Activated CD4-positive, alpha-beta T cell treated with anti-CD3 and anti-CD28 coated beads, Interleukin-2, amount 50 U/mL, for 1 hour (primary cell): ENCODE data around the gene ZNF221.
A peak's percentile ranks its signal among the peaks of the same experiment; 100 is the strongest.
"Not testable (repeated sequence)": the region's sequence is repeated elsewhere in the genome, so short reads cannot be mapped to it uniquely, and the experiment has no call there.

Experiments
- DNase-seq: peaks from one replicate; pipeline ENCODE4 v3.0.0-alpha.2; 2020

ZNF221 gene

DNA sequence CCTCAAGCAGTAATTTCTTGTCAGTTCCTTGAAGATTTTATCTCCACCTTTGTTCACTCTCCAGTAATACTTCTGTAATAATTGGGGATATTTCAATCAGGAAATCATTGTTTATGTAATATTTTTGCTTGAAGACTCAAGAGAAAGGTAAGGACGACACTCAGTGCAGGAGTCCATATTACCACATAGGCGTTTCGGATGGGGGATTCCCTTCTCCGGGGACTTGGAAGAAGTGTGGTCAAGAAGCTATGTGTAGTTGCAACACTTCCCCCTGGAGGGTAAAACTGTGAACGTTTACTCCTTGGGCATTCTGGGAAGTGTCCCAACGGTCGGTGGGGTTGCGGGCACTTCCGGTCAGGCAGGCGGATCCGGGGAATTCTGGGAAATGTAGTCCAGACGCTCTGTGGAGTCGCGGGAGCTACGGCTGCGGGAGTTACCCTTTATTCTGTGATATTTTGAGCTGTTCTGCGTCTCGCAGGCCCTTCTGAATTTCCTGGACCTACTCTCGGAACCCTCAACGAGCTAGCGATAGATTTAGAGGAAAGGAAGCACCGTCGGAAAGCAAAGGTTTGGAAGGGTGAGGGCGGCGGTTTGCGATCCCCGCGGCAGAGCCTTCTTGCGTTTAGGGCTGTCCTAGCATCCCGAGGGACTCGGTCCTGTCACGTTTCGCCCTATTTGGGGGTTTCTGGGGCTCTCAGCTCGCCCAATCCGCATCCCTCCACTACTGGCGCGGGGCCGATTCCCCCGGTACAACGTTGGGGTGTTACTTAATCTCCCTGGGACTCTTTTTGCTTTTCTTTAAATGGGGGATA, at the start of gene ZNF221:
Gene ZNF221, plus strand, starts transcription at position 395 of the 812 bp plus-strand sequence. CDS start 11,499 bp downstream, outside the sequence.
- peak; percentile 24 for DNase-seq

- peak; percentile 58 for DNase-seq
Observed at GRCh38 chr19:43901395-43902390, 49.3 kb upstream of the ZNF221 start.

- DNase-seq, result no peak
Observed at GRCh38 chr19:43902399-43902798, 48.6 kb upstream of the ZNF221 start.

GRCh38 chr19:43905897-43906296, 45.1 kb upstream of the ZNF221 start:
- DNase-seq, result no peak

DNA sequence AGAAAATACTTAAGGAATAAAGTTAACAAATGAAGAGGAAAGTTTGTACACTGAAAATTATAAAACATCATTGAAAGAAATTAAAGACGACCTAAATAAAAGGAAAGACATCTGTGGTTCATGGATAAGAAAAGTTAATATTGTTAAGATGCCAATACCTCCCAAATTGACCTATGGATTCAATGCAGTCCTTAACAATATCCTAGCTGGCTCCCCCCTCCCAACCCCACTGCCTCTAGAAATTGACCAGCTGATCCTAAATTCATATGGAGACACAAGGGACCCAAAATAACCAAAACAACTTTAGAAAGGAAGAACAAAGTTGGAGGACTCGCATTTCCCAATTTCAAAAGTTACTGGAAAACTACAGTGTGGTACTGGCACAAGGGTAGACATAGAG, 44.3 kb upstream of the ZNF221 start:
- DNase-seq, result no peak

DNA sequence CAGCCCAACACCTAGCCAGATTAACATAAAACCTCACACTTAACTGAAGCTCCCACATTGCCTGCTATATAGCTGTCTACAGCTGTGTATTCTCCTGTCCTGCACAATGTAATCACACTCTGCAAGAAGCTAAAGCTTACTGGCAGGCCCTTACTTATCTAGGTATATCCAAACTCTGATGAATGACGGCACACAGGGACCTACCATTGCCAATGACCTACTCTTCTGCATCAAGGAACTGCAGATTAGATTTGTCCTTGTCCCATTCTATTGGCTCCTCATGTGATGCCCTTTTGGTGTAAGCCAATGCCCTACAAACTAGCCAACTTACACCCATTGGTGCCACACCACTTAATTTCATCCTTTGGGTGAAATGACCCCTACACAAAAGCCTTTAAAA, 42.4 kb upstream of the ZNF221 start:
- DNase-seq, result no peak

DNA sequence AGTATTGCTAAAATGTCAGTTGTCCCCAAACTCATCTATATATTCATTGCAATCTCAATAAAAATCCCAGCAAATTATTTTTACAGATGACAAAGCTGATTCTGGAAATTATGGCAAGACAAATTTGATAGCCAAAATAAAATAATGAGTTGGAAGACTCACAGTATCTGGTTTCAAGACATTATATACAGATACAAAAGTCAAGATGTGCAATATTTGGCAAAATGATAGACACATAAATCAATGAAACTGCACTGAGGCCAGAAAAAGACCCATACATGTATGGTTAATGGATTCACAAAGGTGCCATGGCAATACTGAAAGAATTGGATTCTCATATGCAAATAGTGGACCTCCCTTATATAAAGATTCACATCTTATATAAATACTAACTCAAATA, 40.1 kb upstream of the ZNF221 start:
- DNase-seq, result no peak

- no peak for DNase-seq
Observed at GRCh38 chr19:43913383-43913782, 37.6 kb upstream of the ZNF221 start.

DNA sequence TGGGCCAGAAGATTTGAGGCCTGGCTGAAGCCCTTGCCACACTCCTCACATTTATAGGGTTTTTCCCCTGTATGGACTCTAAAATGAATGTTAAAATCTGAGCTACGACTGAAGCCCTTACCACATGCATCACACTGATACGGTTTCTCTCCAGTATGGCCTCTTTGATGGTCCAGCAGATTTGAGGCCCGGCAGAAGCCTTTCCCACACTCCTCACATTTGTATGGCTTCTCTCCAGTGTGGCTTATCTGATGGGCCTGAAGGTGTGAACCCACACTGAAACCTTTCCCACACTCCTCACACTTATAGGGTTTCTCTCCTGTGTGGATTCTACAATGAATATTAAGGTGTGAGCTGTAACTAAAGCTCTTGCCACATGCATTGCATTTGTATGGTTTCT, 37.0 kb upstream of the ZNF221 start:
- DNase-seq, result no peak

DNA sequence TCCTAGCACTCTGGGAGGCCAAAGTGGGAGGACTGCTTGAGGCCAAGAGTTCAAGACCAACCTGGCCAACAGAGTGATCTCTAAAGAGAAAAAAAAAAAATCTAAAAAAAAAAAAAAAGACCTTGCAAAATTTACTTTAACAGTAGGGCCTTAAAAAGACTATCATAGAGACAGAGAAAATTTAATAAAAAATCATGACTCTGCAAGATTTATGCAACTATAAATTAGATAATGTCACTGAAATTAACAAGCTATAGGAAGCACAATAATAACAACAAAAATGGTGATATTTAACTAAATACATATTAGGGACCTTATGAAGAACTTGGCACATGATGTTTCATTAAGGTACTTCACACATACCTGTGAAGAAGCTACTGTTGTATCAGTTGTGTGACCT, 27.2 kb upstream of the ZNF221 start:
- no peak for DNase-seq

DNA sequence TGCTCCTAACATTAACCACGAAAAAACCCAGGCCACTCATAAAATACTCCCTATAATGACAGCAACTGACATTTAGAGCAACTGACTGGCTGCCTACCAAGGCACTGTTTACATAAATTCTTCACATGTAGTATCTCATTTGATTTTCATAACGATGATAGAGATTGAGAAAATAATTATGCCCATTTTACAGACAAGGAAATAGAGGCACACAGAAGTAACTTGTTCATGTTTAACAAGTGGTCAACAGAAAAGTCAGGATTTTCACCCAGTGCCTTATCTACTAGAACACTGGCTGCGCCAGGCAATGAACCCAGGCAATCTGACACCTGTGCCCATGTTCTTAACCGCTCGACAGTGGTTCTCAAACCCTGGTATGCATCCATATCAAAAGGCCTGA, 22.2 kb upstream of the ZNF221 start:
- no peak for DNase-seq

- DNase-seq, result no peak
Observed at GRCh38 chr19:43934055-43934984, 16.7 kb upstream of the ZNF221 start.

DNA sequence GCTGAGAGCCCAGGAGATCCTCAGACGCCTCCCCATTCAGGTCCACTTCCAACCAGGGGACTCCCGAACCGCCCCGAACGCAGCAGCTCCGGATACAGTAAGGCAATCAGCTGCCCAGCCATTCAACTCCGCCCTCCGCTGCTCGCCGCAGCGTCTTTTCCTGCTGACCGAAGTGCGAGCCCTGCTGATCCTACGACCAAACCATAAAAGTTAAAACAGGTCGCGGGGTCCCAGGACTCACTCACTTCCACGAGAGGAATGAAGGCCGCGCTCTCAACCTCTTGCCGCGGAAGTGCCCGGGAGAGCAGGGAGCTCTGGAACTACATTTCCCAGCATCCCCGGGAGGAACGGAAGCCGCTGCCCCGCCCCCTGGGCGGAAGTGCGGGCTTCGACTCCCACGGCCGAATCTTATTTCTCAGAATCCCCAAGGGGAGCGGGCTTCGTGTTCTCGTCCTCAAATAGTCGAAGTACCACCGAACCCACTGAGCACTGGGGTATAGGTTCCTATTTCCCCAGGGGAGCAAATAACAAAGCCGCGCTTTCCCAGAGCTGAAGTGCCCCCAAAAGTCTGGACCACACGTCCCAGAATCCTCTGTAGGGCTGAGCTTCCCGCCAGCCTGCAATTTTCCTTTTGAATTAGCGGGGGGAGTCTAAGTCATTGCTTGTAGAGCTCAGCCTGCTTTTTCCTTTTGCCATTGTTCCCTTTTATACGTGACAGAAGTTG, 15.9 kb upstream of the ZNF221 start, which contains the start of gene ZNF45:
Gene ZNF45, minus strand, starts transcription at position 298 of the 724 bp plus-strand sequence. CDS start 13,097 bp downstream, outside the sequence.
- DNase-seq, result peak; percentile 81

DNA sequence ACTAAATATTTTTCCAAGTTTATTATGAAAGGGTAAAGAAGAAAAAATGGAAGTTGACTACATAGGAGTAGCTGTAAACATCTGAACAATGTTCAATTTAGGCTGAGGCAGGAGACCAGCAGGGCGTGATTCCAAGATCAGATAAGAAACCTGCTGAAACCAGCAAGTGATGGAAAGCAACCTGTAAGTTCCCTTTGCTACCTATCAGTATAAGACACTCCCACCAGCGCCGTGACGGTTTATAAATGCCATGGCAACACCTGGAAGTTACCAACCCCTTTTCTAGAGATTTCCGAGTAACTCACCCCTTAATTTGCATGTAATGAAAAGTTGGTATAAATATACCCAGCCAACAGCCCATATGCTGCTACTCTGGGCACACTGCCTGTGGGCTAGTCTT, 14.8 kb upstream of the ZNF221 start:
- no peak for DNase-seq

DNA sequence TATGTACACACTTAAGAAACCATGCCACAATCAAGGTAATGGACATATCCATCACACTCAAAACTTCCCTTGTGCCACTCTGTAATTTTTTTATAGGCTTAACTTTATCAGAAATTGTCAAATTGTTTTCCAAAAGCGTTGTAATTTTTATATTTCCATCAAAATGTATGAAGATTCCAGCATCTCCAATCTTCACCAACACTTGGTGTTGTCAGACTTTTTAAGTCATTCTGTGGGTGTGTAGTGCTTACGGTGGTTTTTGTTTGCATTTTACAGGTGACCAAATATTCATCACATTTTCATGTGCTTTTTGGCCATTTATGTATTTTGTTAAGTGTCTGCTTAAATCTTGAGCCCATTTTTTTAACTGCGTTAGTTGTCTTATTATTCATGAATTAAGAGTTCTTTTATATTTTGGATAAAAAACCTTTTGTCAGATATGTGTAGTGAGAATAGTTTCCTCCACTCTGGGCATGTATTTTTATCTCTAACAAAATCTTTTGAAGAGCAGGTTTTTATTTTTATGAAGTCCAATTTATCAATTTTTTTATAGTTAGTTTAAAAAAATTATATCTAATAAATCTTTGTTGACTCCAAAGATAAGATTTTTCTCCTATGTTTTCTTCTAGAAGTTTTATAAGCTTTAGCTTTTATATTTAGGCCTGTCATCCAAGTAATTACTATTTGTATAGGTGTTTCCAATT, 11.3 kb upstream of the ZNF221 start:
- DNase-seq, result no peak

DNA sequence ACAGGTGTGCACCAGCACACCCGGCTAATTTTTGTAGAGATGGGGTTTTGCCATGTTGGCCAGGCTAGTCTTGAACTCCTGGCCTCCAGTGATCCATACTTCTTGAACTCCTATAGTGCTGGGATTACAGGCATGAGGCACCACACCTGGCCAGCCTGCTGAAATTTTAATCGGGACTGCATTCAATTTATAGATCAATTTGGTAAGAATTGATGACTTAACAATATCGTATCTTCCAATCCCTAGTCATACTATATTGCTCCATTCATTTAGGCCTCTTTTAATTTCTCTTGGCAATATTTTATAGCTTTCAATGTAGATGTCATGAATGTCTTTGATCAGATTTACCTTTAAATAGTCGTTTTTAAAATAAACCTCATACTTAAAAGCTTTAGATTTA, 10.3 kb upstream of the ZNF221 start:
- DNase-seq, result no peak

DNA sequence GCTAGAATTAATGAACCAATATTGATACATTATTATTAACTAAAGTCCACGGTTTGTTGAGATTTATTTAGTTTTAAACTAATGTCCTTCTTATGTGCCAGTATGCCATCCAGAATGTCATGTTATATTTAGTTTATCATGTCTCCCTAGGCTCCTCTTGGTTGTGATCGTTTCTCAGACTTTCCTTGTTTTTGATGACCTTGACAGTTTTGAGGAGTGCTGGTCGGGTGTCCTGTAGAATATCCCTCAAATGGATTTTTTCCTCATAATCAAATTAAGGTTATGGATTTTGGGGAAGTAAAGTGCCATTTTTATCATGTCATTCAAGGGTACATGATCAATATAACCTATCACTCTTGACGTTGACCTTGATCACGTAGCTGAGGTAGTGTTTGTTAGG, 9.8 kb upstream of the ZNF221 start:
- DNase-seq, result no peak

GRCh38 chr19:43947412-43947811, 3.6 kb upstream of the ZNF221 start:
- DNase-seq, result not testable (repeated sequence)

DNA sequence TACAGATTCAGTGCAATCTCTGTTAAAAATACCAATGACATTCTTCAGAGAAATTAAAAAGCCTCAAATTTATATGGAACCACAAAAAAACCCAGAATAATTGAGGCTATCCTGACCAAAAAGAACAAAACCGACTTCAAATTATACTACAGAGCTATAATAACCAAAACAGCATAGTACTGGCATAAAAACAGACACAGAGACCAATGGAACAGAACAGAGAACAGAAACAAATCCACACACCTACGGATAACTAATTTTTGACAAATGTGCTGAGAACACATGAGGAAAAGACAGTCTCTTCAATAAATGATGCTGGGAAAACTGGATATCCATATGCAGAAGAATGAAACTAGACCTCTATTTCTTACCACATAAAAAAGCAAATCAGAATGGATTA, 1.2 kb upstream of the ZNF221 start:
- not testable (repeated sequence) for DNase-seq

- DNase-seq, result no peak
Observed at GRCh38 chr19:43956827-43957226, 5.8 kb downstream of the ZNF221 start.

DNA sequence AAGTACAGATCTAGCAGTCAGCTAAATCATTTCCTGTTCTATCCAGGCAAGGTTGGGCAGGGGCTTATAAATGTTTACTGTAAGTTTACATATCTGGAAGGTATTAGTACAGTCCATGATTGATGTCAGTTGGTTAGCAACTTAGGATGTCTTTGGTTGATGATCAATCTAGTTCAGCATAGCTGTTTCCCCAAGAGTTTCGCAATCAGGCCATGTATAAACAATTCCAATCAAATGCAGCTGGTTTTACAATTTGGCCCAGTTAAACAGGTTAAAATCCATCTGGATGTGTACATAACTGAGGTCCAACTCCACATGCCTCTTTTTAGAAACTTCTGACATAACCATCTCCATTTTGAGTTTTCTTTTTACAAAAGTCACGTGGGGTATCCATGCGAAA, 6.9 kb downstream of the ZNF221 start:
- no peak for DNase-seq
